Stimulated activated naive CD8-positive, alpha-beta T cell treated with anti-CD3 and anti-CD28 coated beads, Interleukin-15, Interleukin-2, amounts not matched to agents 100 ng/mL and 50 ng/mL, for 24 hours (primary cell): ENCODE measurements around the gene HERC3.

ENCODE experiments used
- H3K27ac Mint-ChIP-seq: one replicate; pipeline ENCODE4 v1.8.0; 2021; ENCODE audit warnings: mild to moderate bottlenecking, mixed read lengths
- H3K27me3 Mint-ChIP-seq: one replicate; pipeline ENCODE4 v1.8.0; 2021; ENCODE audit warnings: mixed read lengths
- H3K36me3 Mint-ChIP-seq: one replicate; pipeline ENCODE4 v1.8.0; 2021; ENCODE audit warnings: low read depth, mixed read lengths
- H3K4me1 Mint-ChIP-seq: one replicate; pipeline ENCODE4 v1.8.0; 2021; ENCODE audit warnings: low read depth, mixed read lengths
- H3K4me3 Mint-ChIP-seq: one replicate; pipeline ENCODE4 v1.8.0; 2021; ENCODE audit warnings: mild to moderate bottlenecking, mixed read lengths
- H3K9me3 Mint-ChIP-seq: one replicate; pipeline ENCODE4 v1.8.0; 2021; ENCODE audit warnings: mixed read lengths

Gene HERC3

DNA sequence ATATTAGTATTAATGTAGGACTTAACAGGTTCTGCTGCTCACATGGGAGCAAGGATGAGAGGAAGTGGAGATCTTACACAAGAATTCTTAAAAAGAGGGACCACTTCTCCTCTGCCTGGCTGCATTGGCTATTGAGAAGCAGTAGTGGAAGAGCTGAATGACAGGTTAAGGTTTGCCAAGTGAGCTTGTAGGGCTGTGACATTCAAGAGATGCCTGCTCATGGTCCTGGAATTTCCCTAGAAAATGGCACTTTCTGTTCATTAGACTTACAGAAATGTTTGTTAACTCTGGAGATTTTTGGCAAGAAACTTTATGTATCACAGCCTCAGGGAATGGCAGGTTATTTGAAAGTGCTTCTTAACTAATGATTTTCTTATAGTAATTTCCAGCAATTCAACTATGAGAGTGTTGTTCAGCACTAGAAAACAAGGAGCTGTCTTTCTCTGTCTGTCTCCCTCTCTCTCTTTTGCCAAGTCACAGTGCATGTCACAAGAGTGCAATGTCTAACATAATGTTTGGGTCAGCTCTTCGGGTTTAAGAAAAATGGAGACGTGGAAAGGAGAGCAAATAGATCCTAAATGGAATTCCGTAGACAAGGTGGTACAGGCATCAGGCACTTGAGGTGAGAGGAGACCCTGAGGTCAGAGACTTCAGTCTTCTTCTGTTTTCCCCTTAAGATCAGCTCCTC, 113.7 kb downstream of the HERC3 start:
- H3K36me3 Mint-ChIP-seq: peaks cover 58% of the 10 kb centered on the region
- H3K4me3 Mint-ChIP-seq: no peak overlapping the region
- H3K4me1 Mint-ChIP-seq: peaks cover 7% of the 10 kb centered on the region
- no peaks in the 10 kb centered on the region for H3K9me3 Mint-ChIP-seq
- no peak overlapping the region for H3K27ac Mint-ChIP-seq
- H3K27me3 Mint-ChIP-seq: no peaks in the 10 kb centered on the region

DNA sequence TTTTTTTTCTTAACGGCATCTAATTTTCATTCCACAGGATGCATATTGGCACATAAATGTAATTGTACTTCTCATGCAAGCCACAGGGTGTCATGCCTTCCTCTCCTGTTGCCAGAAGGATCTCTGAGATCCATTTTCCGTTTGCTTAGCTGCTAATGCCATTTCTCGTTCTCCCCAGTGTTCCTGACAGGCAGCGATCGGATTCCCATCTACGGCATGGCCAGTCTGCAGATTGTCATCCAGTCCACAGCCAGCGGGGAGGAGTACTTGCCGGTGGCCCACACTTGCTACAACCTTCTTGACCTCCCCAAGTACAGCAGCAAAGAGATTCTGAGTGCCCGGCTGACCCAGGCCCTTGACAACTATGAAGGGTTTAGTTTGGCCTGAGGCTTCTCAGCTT, 114.3 kb downstream of the HERC3 start:
- peaks cover 7% of the 10 kb centered on the region for H3K4me1 Mint-ChIP-seq
- peaks cover 61% of the 10 kb centered on the region for H3K36me3 Mint-ChIP-seq
- H3K27me3 Mint-ChIP-seq: no peaks in the 10 kb centered on the region
- no peaks in the 10 kb centered on the region for H3K9me3 Mint-ChIP-seq
- H3K4me3 Mint-ChIP-seq: no peak overlapping the region
- no peak overlapping the region for H3K27ac Mint-ChIP-seq

DNA sequence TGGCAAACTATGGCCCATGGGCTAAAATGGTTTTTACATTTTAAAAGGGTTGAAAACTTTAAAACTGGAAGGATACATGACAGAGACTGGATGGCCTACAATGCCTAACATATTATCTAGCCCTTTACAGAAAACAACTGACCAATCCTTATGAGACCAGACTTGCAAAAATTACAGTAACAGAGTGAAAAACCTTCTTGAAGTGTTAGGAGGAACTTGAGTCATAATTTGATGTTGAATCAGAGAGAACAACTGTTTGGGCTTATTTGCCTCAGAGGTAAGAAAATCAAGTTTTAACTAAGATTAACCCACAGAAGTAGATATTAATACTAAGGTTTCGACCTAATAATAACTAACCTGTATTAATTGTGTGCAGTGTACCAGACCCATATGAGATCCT, 117.7 kb downstream of the HERC3 start:
- Mint-ChIP-seq H3K27me3 (no peaks in the 10 kb centered on the region), H3K27ac (no peak overlapping the region), H3K4me1 (peaks cover 7% of the 10 kb centered on the region), H3K36me3 (peaks cover 77% of the 10 kb centered on the region), H3K9me3 (peaks cover 4% of the 10 kb centered on the region), H3K4me3 (no peak overlapping the region)

DNA sequence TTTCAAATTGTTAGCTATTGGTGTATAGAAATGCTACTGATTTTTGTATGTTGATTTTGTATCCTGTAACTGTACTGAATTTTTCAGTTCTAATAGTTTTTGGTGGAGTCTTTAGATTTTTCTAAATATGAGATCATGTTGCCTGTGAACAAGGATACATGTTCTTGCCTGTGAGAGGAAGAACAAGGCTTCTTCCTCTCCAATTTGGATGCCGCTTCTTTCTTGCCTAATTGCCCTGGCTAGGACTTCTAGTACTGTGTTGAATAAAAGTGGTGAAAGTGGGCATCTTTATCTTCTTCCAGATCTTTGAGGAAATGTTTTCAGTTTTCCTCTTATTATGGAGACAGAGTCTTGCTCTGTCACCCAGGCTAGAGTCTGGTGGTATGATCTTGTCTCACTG, 121.5 kb downstream of the HERC3 start:
- H3K27me3 Mint-ChIP-seq: no peaks in the 10 kb centered on the region
- no peak overlapping the region for H3K27ac Mint-ChIP-seq

DNA sequence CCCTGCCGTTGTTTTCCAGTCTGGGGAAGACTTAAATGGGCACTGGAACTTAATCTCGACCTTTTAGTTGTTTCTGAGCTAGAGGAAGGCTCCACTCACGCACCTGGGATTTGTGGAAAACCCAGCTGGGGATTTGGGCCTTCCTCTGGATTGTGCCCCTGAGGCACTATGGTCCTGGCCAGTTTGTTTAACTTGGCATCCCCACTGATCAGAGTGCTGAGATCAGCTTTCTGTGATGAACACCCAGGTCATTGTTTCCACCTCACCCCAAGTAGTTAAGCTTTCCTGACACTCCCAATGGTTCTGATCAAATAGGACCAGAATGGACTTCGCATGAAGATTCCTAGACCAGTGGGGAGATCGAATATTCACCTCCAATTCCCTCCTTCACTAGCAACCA, 125.8 kb downstream of the HERC3 start:
- Mint-ChIP-seq H3K4me1 (no peaks in the 10 kb centered on the region), H3K4me3 (no peak overlapping the region), H3K27me3 (no peaks in the 10 kb centered on the region), H3K36me3 (peaks cover 59% of the 10 kb centered on the region), H3K27ac (no peak overlapping the region), H3K9me3 (peaks cover 17% of the 10 kb centered on the region)

More for the DNA sequence above, 121.5 kb downstream of the HERC3 start:
- Mint-ChIP-seq H3K4me1 (no peaks in the 10 kb centered on the region), H3K9me3 (peaks cover 21% of the 10 kb centered on the region), H3K36me3 (peaks cover 90% of the 10 kb centered on the region), H3K4me3 (no peak overlapping the region)

DNA sequence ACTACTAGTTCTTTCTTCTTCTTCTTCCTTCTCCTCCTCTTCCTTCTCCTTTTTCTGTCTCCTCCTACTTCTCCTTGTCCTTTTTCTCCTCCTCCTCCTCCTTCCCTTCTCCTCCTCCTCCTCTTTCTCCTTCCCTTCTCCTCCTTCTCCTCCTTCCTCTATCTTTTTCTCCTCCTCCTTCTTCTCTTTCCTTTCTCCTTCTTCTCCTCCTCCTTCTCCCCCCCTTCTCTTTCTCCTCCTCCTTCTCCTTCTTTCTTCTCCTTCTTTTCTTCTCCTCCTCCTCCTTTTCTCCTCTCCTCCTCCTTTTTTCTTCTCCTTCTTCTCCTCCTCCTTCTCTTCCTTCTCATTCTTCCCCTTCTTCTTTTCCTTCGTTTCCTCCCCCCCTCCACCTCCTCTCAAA, 127.1 kb downstream of the HERC3 start:
- peaks cover 50% of the 10 kb centered on the region for H3K36me3 Mint-ChIP-seq
- peaks cover 17% of the 10 kb centered on the region for H3K9me3 Mint-ChIP-seq
- no peak overlapping the region for H3K27ac Mint-ChIP-seq

DNA sequence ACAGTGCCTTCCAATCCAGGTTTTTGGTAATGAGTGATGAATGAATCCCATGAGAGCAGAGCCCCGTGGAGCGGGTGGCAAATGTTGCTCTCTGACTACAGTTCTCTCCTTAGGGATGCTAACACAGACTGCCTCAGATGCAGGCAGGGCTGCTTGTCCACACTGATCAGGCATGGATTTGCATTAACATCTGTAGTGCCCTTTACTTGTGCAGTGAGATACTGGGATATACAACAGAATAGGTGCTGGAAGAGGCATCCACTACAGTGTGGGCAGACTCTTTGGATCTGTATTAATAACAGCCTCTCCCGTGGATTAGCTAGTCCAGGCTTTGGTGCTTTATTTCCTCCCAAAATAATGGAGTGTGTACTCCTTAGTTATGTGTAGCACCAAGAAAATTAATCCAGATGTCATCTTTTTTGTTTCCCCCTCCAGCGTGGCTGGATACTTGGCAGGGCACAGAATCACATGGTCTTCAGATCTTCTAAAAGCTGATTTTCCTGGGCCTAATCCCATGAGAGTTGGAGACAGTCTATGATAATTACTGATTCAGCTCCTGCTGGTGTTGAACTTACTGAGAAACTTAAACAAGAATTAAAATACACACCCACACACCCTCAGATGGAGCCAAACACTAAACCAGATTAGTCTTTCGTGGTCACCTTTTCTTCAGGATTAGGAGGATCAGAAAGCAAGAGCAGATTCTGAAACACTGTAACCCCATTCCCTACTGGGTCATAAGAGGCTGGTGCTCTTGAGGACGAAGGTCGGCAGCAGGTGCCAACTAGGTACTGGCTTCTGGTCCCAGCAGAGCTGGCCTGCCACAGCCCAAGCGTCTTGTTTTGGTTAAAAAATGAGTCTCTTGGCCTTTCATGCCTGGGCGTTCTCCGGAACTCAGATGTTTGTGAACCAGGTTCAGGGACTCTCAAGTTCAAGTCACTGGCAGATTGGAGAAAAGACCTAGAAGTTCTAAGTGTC, 128.5 kb downstream of the HERC3 start:
- Mint-ChIP-seq H3K27me3 (no peaks in the 10 kb centered on the region), H3K4me3 (no peak overlapping the region), H3K27ac (no peak overlapping the region), H3K36me3 (peaks cover 40% of the 10 kb centered on the region), H3K4me1 (no peaks in the 10 kb centered on the region), H3K9me3 (peaks cover 17% of the 10 kb centered on the region)

More for the DNA sequence above, 127.1 kb downstream of the HERC3 start:
- no peaks in the 10 kb centered on the region for H3K27me3 Mint-ChIP-seq
- no peaks in the 10 kb centered on the region for H3K4me1 Mint-ChIP-seq
- H3K4me3 Mint-ChIP-seq: no peak overlapping the region

DNA sequence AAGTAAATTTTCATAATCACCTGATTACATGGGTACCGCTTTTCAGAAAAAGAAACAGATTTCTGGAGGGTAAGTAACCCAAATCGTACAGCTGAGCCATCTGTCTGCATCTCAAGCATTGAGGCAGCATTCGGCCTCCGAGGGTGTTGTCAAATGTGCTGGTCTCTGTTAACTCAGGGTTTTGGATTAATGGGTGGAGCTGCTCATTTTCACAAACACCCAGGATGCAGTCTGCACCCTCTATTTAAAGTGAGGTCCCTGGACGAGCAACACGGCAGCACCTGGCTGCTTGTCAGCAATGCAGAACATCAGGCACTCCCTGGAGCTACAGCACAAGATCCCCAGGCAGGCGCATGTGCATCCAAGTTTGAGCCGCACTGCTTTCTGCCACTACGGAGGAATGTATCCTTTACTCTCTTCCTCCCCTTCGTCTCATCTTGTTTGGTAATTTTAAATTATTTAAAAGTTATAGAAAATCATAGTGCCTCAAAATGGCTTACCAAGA, 130.0 kb downstream of the HERC3 start:
- Mint-ChIP-seq H3K9me3 (peaks cover 5% of the 10 kb centered on the region), H3K4me3 (no peak overlapping the region), H3K4me1 (no peaks in the 10 kb centered on the region), H3K27me3 (no peaks in the 10 kb centered on the region), H3K27ac (no peak overlapping the region), H3K36me3 (peaks cover 32% of the 10 kb centered on the region)

DNA sequence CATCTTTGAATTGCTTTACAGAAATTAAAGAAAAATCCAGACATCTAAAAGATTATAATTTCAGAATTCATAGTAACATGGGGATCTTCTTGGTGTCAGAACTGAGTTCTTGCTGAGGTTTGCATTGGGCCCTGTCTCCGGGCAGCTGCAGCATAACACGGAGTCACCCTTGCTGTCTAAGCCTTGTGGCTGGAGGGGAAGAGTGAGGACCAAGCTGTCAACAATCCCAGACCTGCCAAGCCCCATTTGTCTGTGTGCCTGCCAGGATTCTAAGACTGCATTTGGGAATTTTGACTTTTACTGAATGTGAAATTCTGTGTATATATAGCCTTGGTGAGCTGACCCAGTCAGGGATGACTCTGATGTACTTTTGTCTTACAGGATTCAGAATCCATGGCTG, 130.5 kb downstream of the HERC3 start:
- H3K4me3 Mint-ChIP-seq: no peak overlapping the region
- no peak overlapping the region for H3K27ac Mint-ChIP-seq
- H3K9me3 Mint-ChIP-seq: peaks cover under 1% of the 10 kb centered on the region
- no peaks in the 10 kb centered on the region for H3K4me1 Mint-ChIP-seq
- H3K27me3 Mint-ChIP-seq: no peaks in the 10 kb centered on the region
- peaks cover 30% of the 10 kb centered on the region for H3K36me3 Mint-ChIP-seq

DNA sequence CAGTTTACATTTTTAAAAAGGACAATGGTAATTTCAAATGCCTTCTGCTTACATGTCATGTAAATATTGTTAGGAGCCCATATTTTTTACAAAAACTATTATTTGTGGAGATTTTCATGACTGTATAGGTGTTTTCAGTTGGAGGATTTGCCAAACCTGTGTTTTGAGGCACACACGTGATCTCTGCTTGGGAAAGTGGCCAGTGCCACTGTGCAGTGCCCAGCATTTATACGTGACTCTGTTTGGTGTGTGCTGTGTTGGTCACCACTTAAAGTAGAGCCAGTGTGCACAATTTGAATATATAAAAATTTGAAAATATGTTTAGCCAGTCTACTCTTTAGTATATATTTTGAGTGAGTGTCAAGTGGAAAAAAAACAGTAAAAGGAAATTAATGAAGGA, 132.1 kb downstream of the HERC3 start:
- Mint-ChIP-seq H3K36me3 (peaks cover 27% of the 10 kb centered on the region), H3K27me3 (no peaks in the 10 kb centered on the region), H3K4me3 (no peak overlapping the region), H3K27ac (no peak overlapping the region), H3K9me3 (no peaks in the 10 kb centered on the region), H3K4me1 (no peaks in the 10 kb centered on the region)

DNA sequence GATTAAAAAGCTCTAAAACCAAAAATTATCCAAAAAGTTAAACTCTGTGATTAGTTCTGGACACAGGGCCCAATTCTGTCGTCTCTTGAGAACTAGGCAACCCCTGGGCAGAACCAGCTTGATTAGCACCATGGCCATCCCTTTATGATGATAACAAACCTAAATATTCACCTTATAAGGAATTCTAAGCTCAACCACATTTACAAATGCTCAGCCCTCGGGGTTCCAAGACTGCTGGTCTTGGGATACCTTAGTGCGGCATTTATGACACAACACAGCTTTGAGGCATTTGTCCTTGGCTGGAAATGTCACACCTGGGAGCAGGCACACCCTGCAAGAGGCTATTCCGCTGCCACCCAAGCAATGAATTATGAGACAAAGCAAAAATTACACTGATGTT, 132.9 kb downstream of the HERC3 start:
- no peak overlapping the region for H3K27ac Mint-ChIP-seq
- H3K4me3 Mint-ChIP-seq: no peak overlapping the region
- no peaks in the 10 kb centered on the region for H3K27me3 Mint-ChIP-seq
- no peaks in the 10 kb centered on the region for H3K9me3 Mint-ChIP-seq
- peaks cover 27% of the 10 kb centered on the region for H3K36me3 Mint-ChIP-seq
- H3K4me1 Mint-ChIP-seq: no peaks in the 10 kb centered on the region

DNA sequence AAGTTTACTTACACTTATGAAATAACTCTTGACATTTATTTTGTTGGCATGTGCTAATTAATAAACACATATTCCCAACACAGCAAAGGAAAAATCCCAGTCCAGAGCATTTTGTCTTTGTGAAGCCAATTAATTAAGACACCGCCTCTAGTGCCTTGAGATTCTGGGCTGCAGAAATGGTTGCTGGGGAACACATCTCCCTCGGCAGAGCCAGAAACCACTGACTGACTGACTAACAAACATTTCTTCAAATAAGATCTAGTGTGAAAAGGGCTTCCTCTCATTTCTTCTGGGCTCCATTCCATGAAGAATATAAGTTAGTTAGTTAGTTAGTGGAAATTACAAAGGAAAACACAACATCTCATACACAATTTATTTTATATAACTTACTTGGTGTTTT, 133.7 kb downstream of the HERC3 start:
- H3K4me1 Mint-ChIP-seq: no peaks in the 10 kb centered on the region
- H3K27ac Mint-ChIP-seq: no peak overlapping the region
- H3K9me3 Mint-ChIP-seq: no peaks in the 10 kb centered on the region
- H3K4me3 Mint-ChIP-seq: no peak overlapping the region
- H3K36me3 Mint-ChIP-seq: peaks cover 27% of the 10 kb centered on the region
- H3K27me3 Mint-ChIP-seq: no peaks in the 10 kb centered on the region

DNA sequence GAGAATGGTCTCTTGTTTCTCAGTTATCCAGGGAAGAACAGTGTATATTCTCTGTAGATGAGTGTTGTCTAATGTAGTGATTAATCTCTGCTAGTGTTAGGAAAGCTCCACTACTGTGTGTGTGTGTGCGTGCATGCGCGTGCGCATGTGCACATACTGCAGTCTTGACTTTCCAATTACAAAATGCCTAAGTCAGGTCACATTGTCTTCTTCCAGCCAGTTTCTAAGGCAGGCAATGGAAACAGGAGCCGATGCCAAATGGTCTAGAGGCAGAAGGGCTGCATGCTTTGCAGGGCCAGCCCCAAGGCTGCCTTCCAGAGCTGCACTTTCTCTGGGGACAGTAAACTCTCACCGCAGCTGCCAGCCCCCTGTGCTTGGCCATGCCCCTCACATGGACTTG, 135.9 kb downstream of the HERC3 start:
- H3K36me3 Mint-ChIP-seq: peaks cover 27% of the 10 kb centered on the region
- no peaks in the 10 kb centered on the region for H3K9me3 Mint-ChIP-seq
- no peak overlapping the region for H3K27ac Mint-ChIP-seq

DNA sequence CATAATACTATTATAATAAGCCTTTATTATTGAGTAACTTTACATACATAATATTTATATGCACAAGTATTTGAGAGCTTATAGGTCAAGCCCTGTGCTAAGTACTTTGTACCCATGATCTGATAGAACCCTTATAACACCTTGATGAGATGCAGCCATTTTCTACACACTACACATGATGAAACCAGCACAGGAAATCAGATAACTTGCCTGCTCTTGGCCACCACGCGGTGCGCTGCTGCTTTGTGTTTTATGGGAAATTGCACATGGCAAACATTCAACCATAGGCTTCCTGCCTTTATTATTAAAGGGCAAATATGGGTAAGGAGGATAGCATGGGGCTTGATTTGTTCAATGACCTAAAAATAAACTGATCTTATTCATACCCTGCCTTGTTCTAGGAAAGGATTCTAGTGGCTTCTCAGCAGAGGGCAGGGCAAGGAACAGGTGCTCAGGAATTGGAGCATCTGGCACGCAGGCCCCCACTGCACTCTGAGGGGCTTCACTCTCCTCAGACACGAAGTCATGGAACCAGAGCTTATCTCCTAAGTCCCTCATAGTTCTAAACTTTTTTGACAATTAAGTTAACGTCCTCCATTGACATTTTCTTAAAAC, 137.0 kb downstream of the HERC3 start:
- Mint-ChIP-seq H3K4me3 (no peak overlapping the region), H3K27ac (no peak overlapping the region), H3K4me1 (no peaks in the 10 kb centered on the region), H3K9me3 (no peaks in the 10 kb centered on the region), H3K27me3 (no peaks in the 10 kb centered on the region), H3K36me3 (peaks cover 25% of the 10 kb centered on the region)

More for the DNA sequence above, 135.9 kb downstream of the HERC3 start:
- Mint-ChIP-seq H3K4me1 (no peaks in the 10 kb centered on the region), H3K4me3 (no peak overlapping the region), H3K27me3 (no peaks in the 10 kb centered on the region)

DNA sequence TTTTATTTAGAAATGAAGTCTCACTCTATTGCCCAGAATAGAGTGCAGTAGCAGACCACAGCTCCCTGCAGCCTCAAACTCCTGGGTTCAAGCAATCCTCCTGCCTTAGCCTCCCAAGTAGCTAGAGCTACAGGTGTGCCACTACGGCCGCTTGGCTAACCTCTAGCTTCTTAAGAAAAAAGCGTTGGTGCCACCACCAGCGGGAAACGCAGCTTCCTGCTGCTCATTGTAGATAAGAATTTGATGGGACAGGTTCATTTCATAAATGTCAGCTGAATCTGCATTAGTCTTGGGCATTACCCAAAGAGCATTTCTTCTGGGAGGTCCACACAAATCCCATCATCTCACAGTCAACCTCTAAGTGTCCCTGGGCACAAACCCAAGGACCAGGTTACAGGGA, 138.5 kb downstream of the HERC3 start:
- Mint-ChIP-seq H3K4me3 (no peak overlapping the region), H3K4me1 (no peaks in the 10 kb centered on the region), H3K9me3 (no peaks in the 10 kb centered on the region), H3K27ac (no peak overlapping the region), H3K27me3 (no peaks in the 10 kb centered on the region), H3K36me3 (peaks cover 20% of the 10 kb centered on the region)
